ENCODE data around the gene MERTK.
"Not testable (repeated sequence)": the region's sequence is repeated elsewhere in the genome, so short reads cannot be mapped to it uniquely, and the experiment has no call there.

The MERTK gene

GRCh38 chr2:112048236-112048592, 149.8 kb downstream of the MERTK start:
- DNase-seq, result no peak

- DNase-seq, result peak; percentile 2
Observed at GRCh38 chr2:112048887-112049286, 150.5 kb downstream of the MERTK start.

DNA sequence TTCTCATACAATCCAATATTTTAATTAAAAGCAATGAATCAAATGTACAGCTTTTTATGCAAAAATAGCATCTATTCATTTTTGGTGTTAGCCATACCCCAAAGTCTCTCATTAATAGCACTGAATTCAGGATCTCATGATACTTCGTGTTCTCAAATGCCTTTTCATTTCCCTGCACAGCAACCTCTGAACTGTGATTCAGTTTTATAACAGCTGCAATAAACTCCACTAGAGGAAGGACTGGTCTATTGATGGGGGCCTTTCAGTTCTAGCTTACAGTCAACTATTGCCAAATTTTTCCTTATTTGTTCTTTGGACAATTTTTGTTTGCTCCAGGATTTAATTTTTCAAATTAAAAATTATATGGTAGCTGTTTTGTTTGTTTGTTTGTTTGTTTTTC, 151.9 kb downstream of the MERTK start:
- DNase-seq, result no peak

DNA sequence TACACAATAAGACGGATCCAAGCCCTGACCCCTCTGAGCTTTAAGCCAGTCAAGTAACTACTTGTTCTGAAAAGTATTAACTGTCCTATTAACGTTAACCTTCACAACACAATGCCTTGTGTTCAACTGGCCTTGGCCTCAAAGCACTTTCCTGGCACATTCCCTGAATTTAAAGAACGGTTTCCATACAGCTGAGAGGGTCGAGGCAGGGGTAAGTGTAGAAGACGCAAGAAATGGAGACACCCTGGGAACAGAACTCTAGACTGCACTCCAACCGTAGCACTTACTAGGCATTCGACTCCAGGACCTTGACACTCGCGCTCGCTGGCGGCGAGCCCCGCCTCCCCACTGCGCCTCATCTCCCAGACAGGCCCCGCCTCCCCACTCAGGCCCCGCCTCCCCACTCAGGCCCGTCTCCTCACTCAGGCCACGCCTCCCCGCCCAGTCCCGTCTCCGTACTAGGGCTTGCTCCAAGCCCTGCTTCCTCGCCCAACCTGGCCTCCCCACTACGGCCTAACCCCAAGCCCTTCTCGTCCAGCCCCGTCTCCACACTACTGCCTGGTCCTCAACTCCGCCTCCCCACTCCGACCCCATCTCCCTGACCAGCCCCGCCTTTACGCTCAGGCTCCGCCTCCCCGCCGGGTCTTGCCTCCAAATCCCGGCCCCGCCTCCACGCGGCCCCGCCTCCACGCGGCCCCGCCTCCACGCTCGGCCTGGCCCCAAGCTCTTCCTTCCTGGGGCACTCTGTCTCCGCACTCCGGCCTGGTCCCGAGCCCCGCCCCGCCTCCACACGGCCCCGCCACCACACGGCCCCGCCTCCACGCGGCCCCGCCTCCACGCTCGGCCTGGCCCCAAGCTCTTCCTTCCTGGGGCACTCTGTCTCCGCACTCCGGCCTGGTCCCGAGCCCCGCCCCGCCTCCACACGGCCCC, 155.8 kb downstream of the MERTK start:
- peak; percentile 45 for DNase-seq

DNA sequence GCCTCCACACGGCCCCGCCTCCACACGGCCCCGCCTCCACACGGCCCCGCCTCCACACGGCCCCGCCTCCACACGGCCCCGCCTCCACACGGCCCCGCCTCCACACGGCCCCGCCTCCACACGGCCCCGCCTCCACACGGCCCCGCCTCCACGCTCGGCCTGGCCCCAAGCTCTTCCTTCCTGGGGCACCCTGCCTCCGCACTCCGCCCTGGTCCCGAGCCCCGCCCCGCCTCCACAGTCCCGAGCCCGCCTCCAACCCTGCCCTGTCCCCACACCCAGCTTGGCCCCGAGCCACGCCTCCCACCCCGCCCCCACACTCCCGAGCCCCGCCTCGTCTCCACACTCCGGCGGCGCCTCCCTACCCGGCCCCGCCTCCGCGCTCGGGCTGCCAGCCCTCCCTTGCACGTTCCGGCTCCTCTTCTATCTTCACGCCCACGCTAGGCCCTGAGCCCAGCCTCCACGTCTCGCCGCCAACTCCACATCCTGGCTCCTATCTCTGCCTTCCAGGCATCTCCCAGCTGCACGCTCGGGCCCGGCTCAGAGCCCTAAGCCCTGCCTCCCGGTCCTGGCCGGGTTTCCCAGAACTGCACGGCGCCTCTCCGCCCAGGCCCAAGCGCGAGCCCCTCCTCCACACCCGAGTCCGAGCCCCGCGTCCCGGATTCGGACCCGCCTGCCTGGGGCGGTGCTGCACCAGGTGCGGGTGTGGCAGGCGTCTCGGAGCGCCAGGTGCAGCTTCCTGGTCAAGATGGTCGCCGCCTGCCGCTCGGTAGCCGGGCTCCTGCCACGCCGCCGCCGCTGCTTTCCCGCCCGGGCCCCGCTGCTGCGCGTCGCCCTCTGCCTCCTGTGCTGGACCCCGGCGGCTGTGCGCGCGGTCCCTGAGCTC, 156.7 kb downstream of the MERTK start, which contains the start of gene TMEM87B:
Gene TMEM87B (plus strand): TSS at position 423 of the 883 bp plus-strand sequence. CDS start 323 bp downstream, at position 746.
- peak; percentile 66 for DNase-seq

- no peak for DNase-seq
Observed at GRCh38 chr2:112055730-112056625, 157.6 kb downstream of the MERTK start.

DNA sequence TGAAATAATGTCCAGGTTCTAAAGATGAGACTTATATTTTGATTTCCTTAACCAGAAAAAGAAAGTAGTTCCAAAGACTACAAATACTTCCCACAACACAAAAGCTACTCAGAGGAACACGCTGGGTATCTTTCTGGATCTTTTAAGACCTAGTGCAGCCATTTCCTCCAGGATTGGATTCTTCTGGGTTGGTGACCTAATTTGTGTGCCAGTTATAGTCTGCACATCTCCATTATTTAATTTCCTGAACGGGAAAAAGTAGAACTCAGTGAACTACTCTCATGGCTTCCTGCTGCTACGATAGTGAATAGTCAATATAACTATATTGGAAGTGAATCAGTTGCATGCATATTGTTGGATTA, 158.2 kb downstream of the MERTK start:
- DNase-seq, result no peak

- no peak for DNase-seq
Observed at GRCh38 chr2:112059671-112060070, 161.3 kb downstream of the MERTK start.

DNA sequence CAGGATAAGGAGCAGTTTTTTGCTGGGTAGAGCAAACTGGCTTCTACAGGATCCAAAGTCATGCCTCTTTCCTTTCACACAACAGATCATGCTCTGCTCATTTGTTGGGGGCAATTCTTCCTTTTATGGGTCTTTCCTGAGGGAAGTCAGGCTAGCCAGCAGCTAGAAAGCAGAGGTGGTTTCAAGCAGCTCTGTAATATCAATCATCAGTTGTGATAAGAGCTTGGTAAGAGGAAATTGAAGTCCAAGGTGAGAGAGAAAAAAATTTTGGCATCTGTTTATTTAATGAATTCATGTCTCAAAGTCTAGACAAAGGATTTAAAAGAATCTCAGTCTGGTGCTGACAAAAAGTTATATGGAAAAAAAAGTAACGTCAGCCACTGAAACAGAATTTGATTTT, 162.9 kb downstream of the MERTK start:
- no peak for DNase-seq

GRCh38 chr2:112061840-112062239, 163.4 kb downstream of the MERTK start:
- DNase-seq, result no peak

GRCh38 chr2:112062894-112063293, 164.5 kb downstream of the MERTK start:
- DNase-seq, result no peak

DNA sequence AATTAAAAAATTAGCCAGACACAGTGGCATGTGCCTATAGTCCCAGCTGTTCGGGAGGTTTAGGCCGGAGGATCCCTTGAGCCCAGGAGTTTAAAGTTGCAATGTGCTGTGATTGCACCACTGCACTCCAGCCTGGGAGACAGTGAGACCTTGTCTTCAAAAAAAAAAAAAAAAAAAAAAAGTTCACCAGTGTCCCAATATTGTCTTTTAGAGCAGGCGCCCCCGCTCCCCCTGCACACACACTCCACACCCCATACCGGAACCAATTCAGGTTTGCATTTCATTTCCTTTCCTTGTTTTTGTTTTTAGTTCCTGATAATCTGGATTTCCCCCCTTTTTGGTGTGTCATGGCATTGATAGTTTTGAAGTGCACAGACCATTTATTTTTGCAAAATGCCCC, 167.1 kb downstream of the MERTK start:
- no peak for DNase-seq

DNA sequence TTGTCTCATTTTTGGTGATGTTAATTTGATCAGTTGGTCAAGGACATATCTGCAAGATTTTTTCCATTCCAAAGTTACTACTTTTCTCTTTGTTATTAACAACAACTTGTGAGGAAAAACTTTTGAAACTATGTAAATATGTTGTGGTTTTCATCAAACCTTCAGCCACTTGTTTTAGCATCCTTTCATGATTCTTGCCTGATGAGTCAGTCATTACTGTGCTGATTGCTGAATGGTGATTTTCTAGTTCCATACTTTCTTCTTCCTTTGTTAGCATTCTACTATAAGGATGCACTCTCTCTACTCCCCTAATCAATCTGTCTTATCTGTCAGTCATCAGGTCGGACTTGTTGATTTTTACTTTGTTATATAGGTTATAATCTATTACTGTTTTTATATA, 167.6 kb downstream of the MERTK start:
- DNase-seq, result no peak

- DNase-seq, result not testable (repeated sequence)
Observed at GRCh38 chr2:112069794-112070193, 171.4 kb downstream of the MERTK start.

DNA sequence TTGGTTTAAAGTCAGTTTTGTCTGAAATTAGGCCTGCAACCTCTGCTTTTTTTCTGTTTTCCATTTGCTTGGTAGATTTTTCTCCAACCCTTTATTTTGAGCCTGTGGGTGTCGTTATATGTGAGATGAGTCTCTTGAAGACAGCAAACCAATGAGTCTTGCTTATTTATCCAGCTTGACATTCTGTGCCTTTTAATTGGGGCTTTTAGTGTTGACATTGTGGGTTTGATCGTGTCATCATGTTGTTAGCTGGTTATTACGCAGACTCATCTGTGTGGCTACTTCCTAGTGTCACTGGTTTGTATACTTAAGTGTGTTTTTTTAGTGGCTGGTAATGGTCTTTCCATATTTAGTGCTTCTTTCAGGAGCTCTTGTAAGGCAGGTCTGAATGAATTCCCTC, 175.5 kb downstream of the MERTK start:
- no peak for DNase-seq

- no peak for DNase-seq
Observed at GRCh38 chr2:112074506-112074905, 176.1 kb downstream of the MERTK start.

- no peak for DNase-seq
Observed at GRCh38 chr2:112075490-112076260, 177.3 kb downstream of the MERTK start.

GRCh38 chr2:112077814-112078213, 179.4 kb downstream of the MERTK start:
- DNase-seq, result no peak

All from NCI-H187 treated with DMSO at 0.1 percent for 48 hours (cell line).